BJ (cell line): ENCODE measurements around the gene STRADA. TPM values are rescaled to one million over a fixed set of nuclear protein-coding genes. Genes with fewer than 3 reads are reported as not detected.

ENCODE experiments used
- CTCF ChIA-PET: fragments of 350-600 bp; formaldehyde crosslinking; extraction: SDS; loops from one replicate; lab custom pipeline; 2021; ENCODE audit warnings: antibody characterized with exemption, inconsistent platforms; lab: Yijun Ruan, JAX
- POLR2A ChIA-PET: fragments of 300-600 bp; sonication (Branson Sonifier 250); formaldehyde crosslinking; extraction: SDS; loops from one replicate; lab custom pipeline; 2021; ENCODE audit warnings: antibody characterized with exemption; lab: Charles Lee
- DNase-seq: peaks from one replicate; pipeline ENCODE4 v3.0.0-alpha.2; 2011; ENCODE audit warnings: low read depth
- H3K27me3 ChIP-seq: 2 replicates; pipeline ENCODE4 v1.6.0; 2011; ENCODE audit warnings: low read length; ENCODE audit not compliant: control insufficient read depth, insufficient read depth
- H3K36me3 ChIP-seq: 2 replicates; pipeline ENCODE4 v1.5.1; 2011; ENCODE audit warnings: low read length; ENCODE audit not compliant: control insufficient read depth, insufficient read depth
- H3K4me3 ChIP-seq: 2 replicates; pipeline ENCODE4 v1.5.1; 2011; ENCODE audit warnings: low read depth, mild to moderate bottlenecking, control low read depth, low read length
- CTCF ChIP-seq: IDR thresholded peaks from 2 replicates; pipeline ENCODE4 v1.5.1; 2011; ENCODE audit warnings: low read depth, mild to moderate bottlenecking, control low read depth, inconsistent platforms, low read length, moderate library complexity; ENCODE audit not compliant: insufficient read depth
- polyA plus RNA-seq: library from polyadenylated mRNA; depleted of rRNA; stranded (reverse); fragments of >200 nt; gene quantifications from 2 replicates; pipeline ENCODE4 v1.2.3, GENCODE V29; 2011

STRADA gene
- polyA plus RNA-seq, 1 experiment = 30.9 TPM

GRCh38 chr17:63700528-63701455, 40.8 kb downstream of the STRADA start:
- TF ChIP-seq CTCF = no peak
- ChIA-PET POLR2A (no interaction called here), CTCF (interaction anchor here (1.3 kb wide), 1 partner anchor 10 kb away, joined by 4 read pairs; no protein-coding TSS in a partner anchor)
- Histone ChIP-seq H3K36me3 (peaks cover 2% of the 10 kb centered on the region), H3K4me3 (peak overlapping the region; percentile 46), H3K27me3 (no peaks in the 10 kb centered on the region)
- DNase-seq = no peak

DNA sequence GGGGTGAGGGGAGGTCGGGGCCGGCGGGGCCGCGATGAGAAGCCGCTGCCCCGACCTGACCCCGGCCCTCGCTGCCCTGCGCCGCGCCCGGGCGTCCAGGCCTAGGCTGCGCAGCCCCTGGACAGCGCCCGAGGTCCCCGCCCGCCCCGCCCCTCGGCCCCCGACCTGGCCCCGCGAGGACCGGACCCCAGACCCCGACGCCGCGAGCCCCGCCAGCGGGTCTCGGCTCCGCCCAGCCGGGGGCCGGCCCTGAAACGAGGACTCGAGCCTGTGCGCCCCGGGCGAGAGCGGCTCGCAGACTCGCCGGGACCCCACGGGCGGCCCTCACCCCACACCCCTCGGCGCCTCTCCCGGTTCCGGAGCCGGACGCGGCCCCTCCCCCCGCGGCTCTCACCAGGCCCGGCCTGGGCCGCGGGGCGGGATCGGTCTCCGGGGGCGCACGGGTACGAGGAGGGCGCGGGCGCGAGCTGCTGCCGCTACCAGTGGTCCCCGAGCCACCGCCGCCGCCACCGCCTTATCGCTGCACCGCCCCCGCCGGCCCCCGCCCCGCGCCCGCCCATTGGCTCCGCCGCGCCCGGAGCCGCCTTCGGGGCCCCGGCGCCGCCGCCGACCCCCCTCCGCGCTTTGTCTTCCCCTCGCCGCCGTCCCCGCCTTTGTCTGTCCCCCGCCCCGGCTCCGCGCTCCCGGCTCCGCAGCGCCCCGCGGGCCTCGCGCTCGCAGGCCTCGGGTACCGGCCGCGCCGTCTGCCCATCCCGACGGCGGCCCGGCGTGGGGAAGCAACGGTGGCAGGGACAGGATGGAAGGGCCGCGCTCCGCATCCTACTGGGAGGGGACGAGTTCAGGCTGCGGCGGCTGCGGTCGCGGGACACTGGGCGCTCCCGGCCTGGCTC, 41.7 kb downstream of the STRADA start, which contains the start of gene LIMD2:
Gene LIMD2, minus strand, starts transcription at position 488 of the 890 bp plus-strand sequence. CDS start 827 bp downstream, outside the sequence.
- H3K4me3 ChIP-seq = peak within 1 kb of the TSS; percentile 46
- no peaks in the 10 kb centered on the region for H3K27me3 ChIP-seq
- H3K36me3 ChIP-seq = peaks cover 2% of the 10 kb centered on the region
- ChIA-PET POLR2A (no interaction called here), CTCF (no interaction called here)
- no peak for TF ChIP-seq CTCF
- no peak for DNase-seq

DNA sequence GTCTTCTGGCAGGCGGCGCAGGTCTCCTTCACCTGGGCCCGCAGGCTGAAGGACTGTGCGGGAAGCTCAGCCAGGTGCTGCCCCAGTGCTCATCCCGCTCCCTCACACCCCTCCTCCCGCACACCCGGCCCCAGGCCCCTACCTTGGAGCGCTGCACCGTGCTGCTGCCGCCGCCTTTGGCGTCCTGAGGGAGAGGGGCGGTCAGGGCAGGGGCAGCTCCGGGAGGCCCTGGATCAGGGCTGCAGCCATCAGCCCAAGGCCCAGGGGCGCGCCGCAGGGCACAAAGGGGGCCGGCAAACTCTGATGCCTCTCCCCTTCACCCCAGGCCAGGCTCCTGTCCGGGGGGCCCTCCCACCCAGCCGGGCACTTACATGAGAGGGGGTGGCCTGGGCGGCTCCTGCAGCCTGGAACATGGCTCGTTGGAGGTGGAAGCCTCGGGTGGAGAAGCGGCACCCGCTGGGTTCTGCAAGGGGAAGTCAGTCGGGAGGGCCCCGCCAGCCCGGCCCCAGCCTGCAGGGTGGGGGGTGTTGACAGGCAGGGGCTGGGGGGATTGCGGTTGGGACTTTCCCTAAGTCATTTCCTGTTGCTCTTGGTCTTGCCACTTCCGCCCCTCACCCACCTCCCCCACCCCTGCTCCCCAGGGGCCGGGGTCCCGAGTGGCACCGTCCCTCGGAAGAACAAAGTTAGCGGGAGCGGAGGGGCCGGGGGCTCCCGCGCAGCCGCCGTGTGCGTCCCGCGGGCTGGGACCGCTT, 42.5 kb downstream of the STRADA start:
- DNase-seq = no peak
- TF ChIP-seq CTCF = no peak
- Histone ChIP-seq H3K27me3 (no peaks in the 10 kb centered on the region), H3K4me3 (peak overlapping the region; percentile 46), H3K36me3 (no peaks in the 10 kb centered on the region; the same call in none of the 2 replicates)
- CTCF ChIA-PET = interaction anchor here (0.7 to 1.6 kb wide), 2 partner anchors 8 to 264 kb away, joined by 3 to 5 read pairs; no protein-coding TSS in a partner anchor
- POLR2A ChIA-PET = no interaction called here

- POLR2A ChIA-PET = no interaction called here
- Histone ChIP-seq H3K27me3 (no peaks in the 10 kb centered on the region), H3K4me3 (peak overlapping the region; percentile 46; the same call in 1 of the 2 replicates), H3K36me3 (peaks cover 1% of the 10 kb centered on the region)
- CTCF ChIA-PET = interaction anchor here (0.7 to 1.6 kb wide), 2 partner anchors 9 to 264 kb away, joined by 3 to 5 read pairs; no protein-coding TSS in a partner anchor
- no peak for TF ChIP-seq CTCF
- no peak for DNase-seq
Observed at GRCh38 chr17:63698381-63698885, 43.2 kb downstream of the STRADA start.
